ENCODE data around the gene FAM181A. TPM values are rescaled to one million over a fixed set of nuclear protein-coding genes. Genes with fewer than 3 reads are reported as not detected.

FAM181A gene
- total RNA-seq (2014; rRNA removed; shearing (Covaris generic)): not detected in 2 replicates

GRCh38 chr14:93926873-93927799 is at the start of gene FAM181A:
Gene FAM181A, plus strand, starts transcription at chr14:93927344. Its CDS starts 942 bp downstream, at chr14:93928286.

GRCh38 chr14:93976477-93977057 is 49.4 kb downstream of the FAM181A start, which contains the start of gene ASB2:
Gene ASB2, minus strand, starts transcription at chr14:93976570. Its CDS starts 12,031 bp downstream, at chr14:93964539.

Small RNA genes within 50 kb of the gene (small RNA-seq; reads per million reads assigned to genes)
- not detected for gene MIR4506

Other genes starting within 250 kb of the FAM181A start
- gene PRIMA1, start 138.9 kb upstream of the FAM181A start, total RNA-seq (2014; rRNA removed; shearing (Covaris generic)): 0.08 TPM in 1 of 2 replicates, not detected in the other
- not detected in 2 replicates for gene ASB2, start 49.2 kb downstream of the FAM181A start, total RNA-seq (2014; rRNA removed; shearing (Covaris generic))
- not detected in 2 replicates for gene CCDC197, start 70.0 kb downstream of the FAM181A start, total RNA-seq (2014; rRNA removed; shearing (Covaris generic))
- 1.3 and 1.4 TPM in 2 replicates for gene OTUB2, start 99.0 kb downstream of the FAM181A start, total RNA-seq (2014; rRNA removed; shearing (Covaris generic))
- gene DDX24, start 153.9 kb downstream of the FAM181A start, total RNA-seq (2014; rRNA removed; shearing (Covaris generic)): 122 and 146 TPM in 2 replicates
- 7.0 and 7.4 TPM in 2 replicates for gene IFI27L1, start 154.0 kb downstream of the FAM181A start, total RNA-seq (2014; rRNA removed; shearing (Covaris generic))
- not detected in 2 replicates for gene IFI27, start 183.4 kb downstream of the FAM181A start, total RNA-seq (2014; rRNA removed; shearing (Covaris generic))
- 110 and 120 TPM in 2 replicates for gene IFI27L2, start 202.3 kb downstream of the FAM181A start, total RNA-seq (2014; rRNA removed; shearing (Covaris generic))
- gene PPP4R4, start 247.0 kb downstream of the FAM181A start, total RNA-seq (2014; rRNA removed; shearing (Covaris generic)): 6.9 and 9.5 TPM in 2 replicates